Subcutaneous adipose tissue (tissue), 4 donors: ENCODE results near the gene CLIC2. TPM values are rescaled to one million over a fixed set of nuclear protein-coding genes. Genes with fewer than 3 reads are reported as not detected.
"Not testable (repeated sequence)": the region's sequence is repeated elsewhere in the genome, so short reads cannot be mapped to it uniquely, and the experiment has no call there.

Experiments
- total RNA-seq, 4 donors: library from RNA; depleted of rRNA; stranded (reverse); fragments of >200 nt; gene quantifications; one replicate each; pipeline ENCODE4 v1.1.0, GENCODE V29; 2016
- TF ChIP-seq, protein P1 (sequence below): fragments of 450-650 bp; IDR thresholded peaks from one replicate; pipeline ENCODE4 v1.5.1; 2016; ENCODE audit warnings: low read depth, mild to moderate bottlenecking, control low read depth, antibody characterized with exemption, moderate library complexity

Gene CLIC2
- 10 to 100 TPM; 21.3 to 32.8 (median 27.9) TPM for total RNA-seq

DNA sequence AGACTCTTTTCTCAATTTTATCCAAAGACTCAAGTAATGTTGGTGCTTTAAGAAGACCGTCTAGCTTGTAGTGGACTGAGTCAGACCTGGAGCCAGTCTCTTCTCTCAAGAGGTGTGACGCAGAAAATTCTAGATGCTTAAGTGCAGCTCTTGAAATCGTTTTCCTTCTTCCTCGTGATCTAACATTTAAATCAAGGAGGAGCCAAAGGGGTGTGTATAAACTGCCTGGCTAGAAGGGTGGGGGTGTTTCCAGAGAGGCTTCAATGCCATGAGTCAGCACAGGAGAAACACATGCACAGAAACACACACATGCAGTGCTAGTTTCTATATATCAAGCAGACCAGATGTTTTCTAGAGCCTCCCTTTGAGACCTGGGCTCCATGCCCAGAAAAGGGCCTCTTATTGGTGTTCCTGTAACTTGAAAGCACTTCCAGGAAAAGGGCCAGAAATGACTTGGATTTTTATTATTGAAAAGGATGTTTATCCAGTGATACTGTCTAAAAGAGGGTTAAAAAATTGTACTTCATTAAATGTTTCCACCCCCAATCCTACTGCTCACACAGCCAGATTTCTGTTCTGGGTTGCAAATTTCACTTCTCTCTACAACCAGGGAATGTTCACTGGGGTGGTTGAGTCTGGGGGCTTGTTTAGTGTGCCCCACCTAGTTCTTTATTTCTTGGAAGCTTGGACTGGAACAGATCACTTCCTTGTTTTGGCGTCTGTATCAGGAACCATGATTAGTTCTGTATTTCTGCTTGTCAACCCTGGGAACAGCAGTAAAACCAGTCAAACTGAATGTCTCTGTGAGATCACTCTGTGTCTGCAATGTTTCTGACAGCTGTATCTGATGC is at the start of gene CLIC2:
CLIC2 (minus strand) TSS at position 129 of the 851 bp plus-strand sequence. CDS start 187 bp downstream, outside the sequence.
- TF ChIP-seq, protein P1, sequence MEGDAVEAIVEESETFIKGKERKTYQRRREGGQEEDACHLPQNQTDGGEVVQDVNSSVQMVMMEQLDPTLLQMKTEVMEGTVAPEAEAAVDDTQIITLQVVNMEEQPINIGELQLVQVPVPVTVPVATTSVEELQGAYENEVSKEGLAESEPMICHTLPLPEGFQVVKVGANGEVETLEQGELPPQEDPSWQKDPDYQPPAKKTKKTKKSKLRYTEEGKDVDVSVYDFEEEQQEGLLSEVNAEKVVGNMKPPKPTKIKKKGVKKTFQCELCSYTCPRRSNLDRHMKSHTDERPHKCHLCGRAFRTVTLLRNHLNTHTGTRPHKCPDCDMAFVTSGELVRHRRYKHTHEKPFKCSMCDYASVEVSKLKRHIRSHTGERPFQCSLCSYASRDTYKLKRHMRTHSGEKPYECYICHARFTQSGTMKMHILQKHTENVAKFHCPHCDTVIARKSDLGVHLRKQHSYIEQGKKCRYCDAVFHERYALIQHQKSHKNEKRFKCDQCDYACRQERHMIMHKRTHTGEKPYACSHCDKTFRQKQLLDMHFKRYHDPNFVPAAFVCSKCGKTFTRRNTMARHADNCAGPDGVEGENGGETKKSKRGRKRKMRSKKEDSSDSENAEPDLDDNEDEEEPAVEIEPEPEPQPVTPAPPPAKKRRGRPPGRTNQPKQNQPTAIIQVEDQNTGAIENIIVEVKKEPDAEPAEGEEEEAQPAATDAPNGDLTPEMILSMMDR: no peak

DNA sequence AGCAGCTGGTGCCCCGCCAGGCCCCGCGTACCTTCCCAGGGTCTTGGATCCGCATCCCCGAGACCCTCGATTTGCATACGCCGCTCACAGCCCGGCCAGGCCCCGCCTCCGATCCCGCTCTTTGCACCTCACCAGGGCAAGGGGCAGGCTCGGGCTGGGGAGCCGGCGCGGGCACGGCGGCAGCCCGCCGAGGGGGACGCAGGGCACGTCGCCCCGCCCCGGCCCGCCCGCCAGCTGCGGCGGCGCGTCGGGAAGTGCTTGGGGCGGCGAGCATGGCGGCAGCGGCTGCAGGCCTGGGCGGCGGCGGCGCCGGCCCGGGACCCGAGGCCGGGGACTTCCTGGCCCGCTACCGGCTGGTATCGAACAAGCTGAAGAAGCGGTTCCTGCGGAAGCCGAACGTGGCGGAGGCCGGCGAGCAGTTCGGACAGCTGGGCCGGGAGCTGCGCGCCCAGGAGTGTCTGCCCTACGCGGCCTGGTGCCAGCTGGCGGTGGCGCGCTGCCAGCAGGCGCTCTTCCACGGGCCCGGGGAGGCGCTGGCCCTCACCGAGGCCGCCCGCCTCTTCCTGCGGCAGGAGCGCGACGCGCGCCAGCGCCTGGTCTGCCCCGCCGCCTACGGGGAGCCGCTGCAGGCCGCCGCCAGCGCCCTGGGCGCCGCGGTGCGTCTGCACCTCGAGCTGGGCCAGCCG is 47.6 kb upstream of the CLIC2 start, which contains the start of gene F8A2:
F8A2 (plus strand) TSS at position 253 of the 686 bp plus-strand sequence; CDS start at position 273, 20 bp downstream.
- TF ChIP-seq, protein P1: not testable (repeated sequence)

DNA sequence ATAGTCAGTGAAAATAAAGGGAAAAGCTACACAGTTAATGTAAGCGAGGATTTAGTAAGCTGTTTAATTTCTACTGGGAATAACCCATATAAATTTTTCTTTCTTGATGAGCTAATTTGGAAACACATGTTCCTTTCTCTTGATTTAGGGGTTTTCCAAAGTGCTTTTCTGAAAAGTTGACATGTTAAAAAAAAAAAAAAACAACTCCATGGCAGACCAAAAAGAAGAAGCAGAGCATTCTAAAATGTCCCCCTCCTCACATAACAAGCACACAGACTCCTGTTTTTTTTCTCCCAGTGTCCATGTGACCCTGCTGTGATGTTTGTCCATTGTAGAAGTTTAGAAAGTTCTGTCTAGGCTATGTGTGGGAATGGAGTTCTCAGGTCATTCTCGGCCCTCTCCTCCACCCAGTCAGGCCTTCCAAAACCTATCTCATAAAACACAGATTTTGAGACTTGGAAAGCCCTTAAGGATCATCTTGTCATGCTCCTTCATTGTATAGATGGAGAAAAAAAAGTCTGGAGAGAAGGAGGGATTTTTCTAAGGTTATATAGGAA is 792 bp downstream of the CLIC2 start:
- TF ChIP-seq, protein P1: no peak

DNA sequence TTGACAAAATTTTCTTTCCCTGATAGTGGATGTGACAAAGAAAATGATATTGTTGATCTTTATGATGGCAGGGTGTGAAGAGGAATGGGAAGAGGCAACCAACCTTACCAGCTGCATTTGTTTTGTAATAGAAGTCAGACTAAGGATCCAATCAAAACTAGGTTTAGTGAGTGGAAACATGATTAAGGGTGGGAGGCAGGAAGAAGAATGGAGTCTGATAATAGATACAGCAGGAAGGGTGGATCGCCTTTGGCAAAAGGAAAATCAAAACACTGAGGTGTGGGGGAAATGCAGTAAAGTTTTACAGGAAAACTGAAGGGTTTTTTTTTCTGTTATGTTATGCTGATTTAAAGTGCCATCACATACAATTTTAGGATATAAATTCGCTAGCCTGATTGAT is 3.4 kb downstream of the CLIC2 start:
- TF ChIP-seq, protein P1: no peak

DNA sequence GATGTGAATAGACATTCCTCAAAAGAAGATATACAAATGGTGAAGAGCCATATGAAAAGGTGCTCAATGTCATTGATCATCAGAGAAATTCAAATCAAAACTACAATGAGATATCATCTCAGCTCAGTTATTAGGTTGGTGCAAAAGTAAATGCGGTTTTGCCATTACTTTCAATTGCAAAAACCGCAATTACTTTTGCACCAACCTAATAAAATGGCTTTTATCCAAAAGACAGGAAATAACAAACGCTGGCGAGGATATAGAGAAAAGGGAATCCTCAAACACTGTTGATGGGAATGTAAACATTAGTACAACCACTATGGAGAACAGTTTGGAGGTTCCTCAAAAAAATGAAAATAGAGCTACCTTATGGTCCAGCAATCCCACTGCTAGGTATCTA is 5.1 kb downstream of the CLIC2 start:
- TF ChIP-seq, protein P1: no peak

DNA sequence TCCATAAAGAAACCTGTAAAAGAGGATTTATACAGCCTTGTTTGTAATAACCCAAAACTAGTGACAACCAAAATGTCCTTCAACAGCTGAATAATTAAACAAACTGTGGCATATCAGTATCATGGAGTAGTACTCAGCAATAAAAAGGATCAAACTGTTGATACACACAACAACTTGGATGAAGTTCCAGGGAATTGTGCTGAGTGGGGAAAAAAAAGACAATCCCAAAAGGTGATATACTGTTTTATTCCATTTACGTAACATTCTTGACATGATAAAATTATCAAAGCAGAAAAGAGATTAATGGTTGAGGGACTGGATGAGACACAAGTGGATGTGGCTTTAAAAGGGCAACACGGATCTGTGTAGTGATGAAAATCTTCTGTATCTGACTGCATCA is 7.8 kb downstream of the CLIC2 start:
- TF ChIP-seq, protein P1: no peak

DNA sequence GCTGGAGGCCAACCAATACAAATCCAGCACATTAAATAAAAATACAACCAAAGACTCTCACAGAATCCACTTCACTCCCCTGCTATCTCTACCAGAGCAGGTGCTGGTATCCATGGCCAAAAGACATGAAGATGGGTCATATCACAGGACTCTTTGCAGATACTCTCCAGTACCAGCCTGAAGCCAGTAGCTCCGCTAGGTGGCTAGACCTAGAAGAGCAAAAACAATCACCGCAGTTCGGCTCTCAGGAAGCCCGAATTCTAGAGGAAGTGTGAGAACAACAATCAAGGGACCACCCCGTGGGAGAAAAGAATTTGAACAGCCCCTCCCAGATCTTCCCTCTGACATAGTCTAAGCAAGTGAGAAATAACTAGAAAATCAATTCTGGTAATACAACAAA is 20.2 kb downstream of the CLIC2 start:
- TF ChIP-seq, protein P1: no peak
